Suprapubic skin (tissue), 3 donors: ENCODE results near the gene LYG1.

ENCODE experiments used
- CTCF ChIP-seq, 2 donors: fragments of 200-600 bp in 1 of 2; fragments of 450-650 bp in 1 of 2; sonication (generic) in 1 of 2; IDR thresholded peaks; one replicate each; pipeline ENCODE4 v1.5.1; 2016 to 2019; ENCODE audit warnings: antibody characterized with exemption in 2 of 2, mild to moderate bottlenecking in 1 of 2, moderate library complexity in 1 of 2
- POLR2A ChIP-seq, 2 donors: fragments of 450-650 bp; IDR thresholded peaks; one replicate each; pipeline ENCODE4 v1.6.1; 2017; ENCODE audit warnings: antibody characterized with exemption in 2 of 2, mild to moderate bottlenecking in 2 of 2, moderate library complexity in 2 of 2

- TF ChIP-seq CTCF (IDR thresholded peaks at IDR 0.05) (no peak), POLR2A (IDR thresholded peaks at IDR 0.05) (no peak)
These were observed 40.8 kb downstream of the LYG1 start for GRCh38 chr2:99260184-99260583.
